ENCODE results near the gene PPP1R1B.

PPP1R1B gene

DNA sequence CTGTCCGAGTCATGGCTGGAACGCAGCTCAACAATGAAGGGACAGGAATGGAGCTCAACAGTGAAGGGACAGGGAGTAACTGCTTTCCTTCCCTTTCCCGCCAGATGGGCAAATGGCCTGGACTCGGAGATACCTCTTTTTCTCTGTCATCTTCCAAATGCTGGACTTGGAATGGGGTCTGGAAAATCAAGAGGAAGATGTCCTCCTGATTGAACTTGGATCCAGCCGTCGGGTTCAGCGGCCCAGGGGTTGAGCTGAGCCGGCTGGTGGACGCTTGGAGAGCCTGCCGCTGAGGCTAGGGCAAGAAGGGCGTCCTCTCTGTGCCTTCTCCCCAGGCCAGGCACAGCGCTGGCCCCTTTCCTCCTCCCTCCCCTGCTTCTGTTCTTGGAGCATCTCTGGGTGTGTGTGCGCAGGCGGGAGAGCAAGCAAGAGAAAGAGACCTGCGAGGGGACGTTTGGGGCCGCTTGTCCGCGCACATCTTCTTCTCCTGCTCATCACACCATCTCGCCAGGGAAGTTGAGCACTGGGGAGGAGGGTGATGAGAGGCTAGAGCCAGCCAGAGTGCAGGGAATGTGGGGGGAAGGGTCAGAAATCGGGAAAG, 25.7 kb upstream of the PPP1R1B start:
- DNase-seq: no peak

DNA sequence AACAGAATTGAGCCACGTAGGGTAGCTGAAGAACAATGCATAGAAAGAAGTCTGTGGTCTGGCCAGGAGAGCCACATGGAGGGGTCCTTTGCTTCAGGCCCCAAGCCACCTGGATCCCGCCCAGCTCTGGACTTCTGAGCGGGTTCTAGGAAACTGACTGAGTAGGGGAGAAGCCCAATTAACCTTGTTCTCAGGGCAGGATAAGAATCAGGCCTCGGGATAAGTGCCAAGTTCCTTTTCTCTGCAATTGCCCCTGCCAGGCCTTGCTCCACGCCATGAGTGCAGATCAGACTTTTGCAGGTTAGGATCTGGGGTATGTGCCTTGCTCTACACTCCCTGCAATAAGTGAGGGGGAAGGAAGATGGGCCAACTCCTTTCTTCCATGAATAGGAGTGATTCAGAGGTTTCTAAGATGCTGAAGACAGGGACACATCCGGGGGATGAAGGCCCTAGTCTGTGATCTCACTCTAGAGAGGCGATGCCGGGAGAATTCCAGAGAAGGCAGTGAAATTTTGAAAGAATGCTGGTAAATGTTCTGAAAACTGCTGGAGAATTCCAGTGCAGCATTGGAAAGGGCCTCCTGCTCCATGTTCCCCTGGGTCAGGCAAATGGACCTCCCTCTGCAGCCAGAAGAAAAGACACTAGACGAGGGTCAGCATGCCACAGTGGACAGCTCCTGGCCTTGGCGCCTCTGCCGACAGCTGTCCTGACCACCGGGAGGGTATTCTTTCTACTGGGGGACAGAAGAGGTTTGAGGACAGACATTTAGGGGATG, 24.8 kb upstream of the PPP1R1B start:
- no peak for DNase-seq

DNA sequence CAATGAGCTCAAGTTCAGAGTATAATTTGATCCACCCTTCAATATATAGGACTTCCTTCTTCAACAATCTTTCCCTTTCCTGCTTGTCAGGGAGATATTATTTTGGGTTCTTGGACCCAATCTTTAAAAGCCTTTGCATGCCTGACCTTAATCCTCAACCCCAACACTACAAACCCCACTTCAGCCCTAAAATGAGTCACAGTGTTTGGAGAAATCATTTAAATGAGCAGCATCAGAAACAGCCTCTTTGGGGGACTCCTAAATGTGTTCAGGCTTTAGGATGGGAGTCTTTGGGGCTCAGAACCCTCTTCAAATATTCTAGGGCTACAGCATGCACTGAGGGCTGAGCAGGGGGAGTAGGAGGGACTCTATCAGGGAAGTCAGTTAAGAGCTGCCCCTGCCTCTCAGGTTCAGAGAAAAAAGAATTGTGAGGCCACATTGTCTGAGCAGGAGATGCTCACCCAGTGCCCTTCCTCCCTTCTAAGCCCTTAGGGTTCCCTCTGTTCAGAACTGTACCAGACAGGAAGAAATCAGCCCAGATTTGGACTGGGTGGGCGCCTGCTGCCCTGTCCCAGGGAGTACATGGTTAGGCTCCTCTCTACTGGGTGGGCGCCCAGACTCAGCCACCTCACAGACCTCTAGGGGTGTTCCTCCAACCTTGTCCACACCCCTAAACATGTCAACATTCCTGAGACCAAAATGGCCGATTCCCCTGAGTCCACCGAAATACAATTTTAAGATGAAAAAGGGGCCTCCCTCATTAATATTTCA, 24.0 kb upstream of the PPP1R1B start:
- DNase-seq: no peak

DNA sequence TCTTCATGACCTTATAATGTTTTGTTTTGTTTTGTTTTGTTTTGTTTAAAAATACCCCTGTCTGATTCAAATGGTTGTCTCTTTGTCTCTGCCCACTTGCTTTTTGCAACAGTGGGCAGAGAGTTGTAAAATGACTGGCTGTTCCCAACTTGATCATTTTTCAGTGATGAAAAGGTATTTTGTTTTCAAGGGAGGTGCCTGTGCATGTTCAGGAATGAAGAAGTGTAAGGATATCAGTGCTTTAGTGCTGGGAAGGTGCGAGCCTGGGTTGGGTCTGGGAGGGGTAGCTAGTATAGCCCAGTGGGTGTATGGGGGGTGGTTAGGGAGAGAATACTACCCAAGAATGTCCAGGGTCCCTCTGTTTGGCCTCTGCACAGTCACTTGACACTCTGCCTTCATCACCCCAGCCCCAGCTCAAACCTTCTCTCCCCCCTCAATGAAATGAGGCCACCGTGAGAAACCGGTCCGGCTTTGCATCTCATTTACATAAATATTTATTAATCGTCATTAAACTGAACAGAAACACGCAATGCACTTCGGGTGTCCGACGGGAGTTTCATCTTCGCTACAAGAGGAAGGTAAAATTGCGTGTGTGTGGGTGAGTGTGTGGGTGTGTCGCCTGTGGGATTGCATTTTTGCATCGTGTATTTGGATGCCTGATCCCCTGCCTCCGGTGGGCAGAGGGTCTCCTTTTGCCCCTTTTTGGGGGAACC, 23.3 kb upstream of the PPP1R1B start:
- no peak for DNase-seq

DNA sequence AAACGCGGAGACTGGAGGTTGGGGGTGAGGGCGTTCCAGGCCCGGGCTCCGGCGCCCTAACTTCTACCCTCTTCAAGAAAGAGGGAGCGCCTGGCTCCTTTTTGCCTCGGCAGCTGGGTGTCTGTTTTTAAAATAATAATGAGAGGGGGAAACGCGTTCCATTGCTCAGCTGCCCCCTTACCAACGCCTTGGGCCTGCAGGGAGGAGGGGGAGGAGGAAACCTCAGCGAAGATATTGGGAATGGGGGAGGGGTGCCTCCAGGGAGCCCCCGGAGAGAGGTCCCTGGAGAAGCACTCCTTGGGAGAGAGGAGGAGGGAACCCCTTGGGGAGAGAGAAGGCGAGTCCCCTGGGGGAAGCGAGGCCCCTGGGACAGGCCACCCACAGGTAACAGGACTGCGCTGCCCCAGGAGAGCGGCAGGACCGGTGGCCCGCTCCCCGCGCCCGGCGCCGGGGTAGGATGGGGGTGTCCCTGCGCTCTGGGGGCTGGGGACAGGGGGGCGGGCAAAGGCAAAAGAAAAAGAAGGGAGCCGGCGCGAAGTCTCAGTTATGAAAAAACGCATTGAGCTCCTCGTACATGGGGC, 21.8 kb upstream of the PPP1R1B start:
- DNase-seq: no peak

DNA sequence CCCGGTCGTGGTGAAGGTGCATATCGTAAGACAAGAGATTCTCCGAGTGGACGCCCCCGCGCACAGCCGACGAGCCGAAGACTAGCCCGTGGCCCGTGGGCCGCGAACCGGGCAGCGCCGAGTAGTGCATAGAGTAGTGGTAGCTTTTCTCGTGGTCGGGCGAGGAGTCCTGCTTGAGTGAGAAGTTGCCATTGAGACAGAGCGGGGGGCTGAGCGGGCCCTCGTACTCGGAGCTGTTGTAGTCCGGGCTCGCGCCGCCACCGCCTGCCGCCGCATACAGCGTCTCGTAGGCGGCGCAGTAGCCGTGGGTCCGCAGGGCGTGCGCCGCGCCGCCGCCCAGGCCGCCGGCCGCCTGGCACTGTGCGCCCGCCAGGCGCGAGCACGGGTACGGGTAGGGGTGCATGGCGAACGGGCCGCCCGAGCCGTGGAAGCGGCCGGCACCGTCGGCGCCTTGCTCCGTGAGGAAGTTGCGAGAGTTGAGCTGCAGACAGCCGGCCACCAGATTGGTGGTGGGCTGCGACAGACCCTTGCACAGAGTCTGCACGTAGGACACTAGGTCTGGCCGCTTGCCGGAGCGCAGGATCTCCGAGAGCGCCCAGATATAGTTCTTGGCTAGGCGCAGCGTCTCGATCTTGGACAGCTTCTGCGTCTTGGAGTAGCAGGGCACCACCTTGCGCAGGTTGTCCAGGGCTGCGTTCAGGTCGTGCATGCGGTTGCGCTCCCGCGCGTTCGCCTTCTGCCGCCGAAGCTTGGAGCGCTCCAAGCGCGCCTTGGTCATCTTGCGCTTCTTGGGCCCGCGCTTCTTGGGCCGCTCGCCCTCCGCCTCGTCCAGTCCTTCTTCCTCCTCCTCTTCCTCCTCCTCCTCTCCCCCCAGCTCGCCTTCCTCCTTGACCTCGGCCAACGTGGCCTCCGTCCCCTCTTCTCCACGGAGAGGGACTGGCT, 21.0 kb upstream of the PPP1R1B start:
- no peak for DNase-seq

DNA sequence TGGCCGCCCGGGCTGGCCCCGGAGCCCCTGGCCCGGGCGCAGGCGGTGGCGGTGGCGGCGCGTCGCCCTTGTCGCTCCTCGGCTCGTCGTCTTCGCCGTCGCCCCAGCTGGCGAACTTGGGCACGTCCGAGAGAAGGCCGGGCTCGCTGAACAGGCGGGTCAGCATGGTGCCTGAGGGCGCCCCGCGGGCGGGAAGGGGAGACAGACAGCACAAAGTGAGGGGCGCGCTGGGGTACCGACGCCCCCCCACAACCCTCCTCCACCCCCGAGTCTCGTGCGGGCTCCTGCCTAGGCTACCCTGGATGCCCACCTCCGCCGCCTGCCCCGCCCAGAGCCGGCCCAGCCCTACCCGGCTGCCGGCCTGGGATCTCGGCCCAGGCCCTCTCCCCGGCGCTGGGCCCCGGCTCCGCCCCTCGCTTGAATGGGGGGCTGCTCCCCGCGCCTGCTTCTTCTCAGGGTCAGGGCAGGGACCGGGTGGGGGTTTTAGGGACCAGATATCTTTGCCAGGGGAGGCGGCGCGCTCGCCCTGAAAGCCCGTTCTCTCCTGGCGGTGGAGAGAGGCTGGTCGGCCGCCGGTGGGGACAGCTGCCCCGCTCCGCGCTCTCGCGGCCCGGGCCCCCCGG, 20.2 kb upstream of the PPP1R1B start:
- no peak for DNase-seq

DNA sequence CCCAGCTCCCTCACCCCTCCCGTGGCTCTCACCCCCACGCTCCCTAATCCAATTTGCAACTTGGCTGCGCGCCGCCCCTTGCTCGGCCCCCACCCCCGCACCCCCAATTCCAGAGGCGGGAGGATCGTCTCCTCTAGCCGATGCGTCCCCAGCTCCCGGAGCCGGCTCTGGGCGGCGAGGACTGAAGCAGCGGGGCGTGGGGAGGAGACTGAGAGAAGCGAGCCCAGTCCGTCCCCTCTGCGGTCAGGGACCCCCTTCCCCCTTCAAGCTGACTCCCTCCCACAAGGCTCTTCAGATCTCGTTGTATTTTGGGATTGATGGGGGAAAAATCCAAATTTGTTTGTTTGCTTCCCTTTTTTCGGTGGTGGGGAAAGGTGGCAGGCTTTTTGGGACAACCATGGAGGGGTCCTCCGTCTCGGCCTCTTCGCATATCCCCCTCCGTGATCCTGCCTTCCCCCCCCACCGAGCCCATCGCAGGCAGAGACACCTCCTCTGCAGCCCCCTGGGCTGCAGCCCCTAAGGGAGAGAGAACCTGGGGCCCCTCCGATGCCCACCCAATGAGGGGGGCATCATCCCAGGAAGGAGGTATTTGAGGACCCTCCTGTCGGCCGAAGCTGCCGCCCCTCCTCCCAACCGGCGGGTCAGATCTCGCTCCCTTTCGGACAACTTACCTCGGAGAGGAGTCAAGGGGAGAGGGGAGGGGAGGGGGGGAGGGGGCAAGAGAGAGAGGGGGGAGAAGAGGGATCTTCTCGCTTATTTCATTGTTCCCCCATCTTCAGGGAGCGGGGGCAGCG, 19.5 kb upstream of the PPP1R1B start:
- no peak for DNase-seq

DNA sequence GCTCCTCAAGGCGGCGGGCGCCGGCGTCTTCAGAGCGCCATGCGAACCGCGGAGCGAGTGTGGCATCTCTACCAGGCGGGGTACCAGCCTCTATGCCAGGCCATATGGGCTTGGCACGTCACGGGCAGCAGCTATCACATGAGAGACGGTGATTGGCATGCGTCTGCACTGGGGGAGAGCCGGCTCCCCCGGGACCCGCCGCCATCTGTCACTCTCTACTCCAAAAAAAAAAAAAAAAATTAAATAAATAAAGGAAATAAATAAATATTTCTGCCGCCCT, 19.0 kb upstream of the PPP1R1B start, which contains the start of gene NEUROD2:
TSS of gene NEUROD2 (minus strand) at position 70 of the 280 bp plus-strand sequence. CDS start 1,321 bp downstream, outside the sequence.
- DNase-seq: no peak

DNA sequence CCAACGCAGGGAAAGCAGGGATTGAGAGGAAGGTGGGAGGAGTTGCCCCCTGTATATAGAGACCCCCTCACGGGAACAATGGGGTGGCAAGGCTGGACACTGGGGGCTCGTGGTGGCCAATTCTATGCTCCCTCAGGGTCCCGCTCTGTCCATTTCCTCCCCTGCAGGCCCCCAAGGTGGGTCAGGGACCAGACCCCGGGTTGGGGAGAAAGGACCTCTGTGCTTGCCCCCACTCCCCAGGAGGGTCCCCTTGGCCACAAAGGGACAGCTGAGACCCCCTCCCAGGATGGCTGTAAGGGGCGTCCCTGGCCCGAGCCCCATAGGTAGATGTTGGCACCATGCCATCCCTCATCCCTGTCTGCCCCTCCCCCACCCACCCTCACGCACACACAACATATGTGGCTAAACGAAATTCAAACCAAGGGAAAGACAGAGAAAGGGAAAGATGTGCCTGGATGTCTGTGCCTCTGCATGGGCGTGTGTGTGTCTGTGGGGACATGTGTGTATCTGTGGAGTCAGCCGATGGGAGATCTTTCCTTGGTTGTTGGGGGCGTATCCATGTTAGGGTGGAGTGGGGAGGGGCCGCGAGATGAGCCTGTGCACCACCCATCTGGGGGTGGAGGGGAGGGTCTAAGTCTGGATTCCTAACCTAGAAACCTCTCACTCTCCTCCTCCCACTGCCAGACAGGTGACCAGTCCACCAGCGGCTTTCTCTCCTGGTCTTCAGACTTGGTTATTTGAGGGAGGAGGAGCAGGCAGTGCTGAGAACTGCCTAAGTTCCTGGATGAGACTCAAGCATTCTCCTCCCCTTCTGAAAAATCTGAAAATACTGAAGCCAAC, 18.4 kb upstream of the PPP1R1B start:
- no peak for DNase-seq

DNA sequence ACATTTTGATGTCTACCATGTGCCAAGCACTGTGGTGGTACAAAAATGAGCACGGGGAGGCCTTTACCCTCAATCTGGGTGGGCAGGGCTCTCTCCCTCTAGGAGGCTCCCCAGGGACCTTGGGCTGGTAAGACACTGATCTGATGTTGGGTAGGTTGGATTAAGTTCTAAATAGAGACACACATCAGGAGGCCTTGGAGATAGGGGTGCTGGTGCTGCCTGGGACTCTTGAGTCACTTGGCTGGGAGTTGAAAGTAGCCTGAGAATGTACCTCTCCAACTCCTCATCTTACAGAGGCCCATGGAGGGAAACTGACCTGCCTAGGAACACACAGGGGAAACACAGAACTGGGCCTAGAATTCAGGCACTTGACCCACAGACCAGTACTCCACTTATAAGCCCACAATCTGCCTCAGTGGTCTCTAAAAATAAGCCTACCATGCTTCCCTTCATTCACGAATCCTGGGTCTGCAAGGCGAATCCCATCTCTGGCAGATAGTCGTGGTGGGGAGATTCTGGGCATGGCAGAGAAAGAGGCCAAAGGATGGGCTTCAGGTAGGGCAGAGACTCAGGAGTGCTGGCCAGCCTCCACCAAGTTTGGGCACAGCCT, 17.2 kb upstream of the PPP1R1B start:
- DNase-seq: no peak

DNA sequence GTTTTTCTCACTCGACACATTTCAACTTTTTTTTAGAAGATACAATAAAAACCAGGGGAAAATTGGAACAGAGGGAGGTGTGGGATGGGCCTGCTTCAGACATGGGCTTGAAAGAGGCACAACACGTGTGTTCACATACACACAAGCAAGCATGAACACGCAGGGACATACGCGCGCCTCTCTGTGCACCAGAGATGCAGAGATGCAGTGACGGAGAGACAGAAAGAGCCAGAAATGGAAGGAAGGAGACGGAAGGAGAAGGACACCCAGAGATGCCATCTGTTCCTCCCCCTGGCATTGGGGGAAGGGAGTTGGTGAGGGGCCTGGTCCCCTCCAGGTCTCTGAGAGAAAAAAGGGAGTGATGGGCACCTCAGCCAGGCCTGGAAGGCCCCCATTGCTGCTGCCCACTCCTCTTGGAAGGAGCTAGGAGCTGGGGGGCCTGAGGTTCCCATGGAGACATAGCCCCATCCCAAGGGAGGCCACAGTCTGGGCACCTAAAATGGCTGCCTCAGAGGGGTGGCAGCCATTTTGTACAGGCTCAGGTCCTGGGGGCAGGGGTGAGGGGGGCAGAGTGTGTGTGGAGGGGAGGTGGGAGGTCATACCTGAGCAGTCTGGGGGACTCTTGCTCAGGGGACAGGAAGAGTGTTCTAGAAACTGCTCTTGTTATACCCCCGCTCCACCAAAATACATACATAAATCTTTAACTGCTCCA, 15.2 kb upstream of the PPP1R1B start:
- no peak for DNase-seq

DNA sequence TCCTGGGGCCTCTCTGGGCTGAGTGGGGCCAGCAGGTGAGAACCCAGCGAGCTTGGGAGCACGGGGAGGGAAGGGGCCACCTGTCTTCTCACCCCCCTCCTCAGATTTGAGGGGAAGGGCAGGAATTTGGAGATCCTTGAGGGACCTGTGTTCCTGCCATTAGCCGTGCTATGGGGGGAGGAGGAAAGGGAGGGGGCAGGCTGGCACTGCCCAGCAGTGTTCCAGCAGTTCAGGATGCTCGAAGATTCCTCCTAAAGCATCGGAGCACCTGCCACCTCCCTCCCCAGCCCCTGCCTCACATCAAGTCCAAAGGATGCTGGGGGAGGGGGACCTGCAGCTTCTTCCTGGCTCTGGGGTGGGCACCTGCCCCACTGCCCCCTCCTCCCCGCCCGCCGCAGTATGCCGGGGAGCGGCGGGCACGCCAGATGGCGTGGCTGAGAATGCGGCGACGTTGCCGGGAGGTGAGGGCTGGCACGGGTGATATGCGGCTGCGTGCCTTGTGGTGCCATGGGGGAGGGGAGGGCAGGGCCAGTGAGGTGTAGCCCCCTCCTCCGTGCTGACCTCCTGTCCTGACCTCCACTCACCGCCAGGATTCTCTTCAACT, 14.4 kb upstream of the PPP1R1B start:
- no peak for DNase-seq

DNA sequence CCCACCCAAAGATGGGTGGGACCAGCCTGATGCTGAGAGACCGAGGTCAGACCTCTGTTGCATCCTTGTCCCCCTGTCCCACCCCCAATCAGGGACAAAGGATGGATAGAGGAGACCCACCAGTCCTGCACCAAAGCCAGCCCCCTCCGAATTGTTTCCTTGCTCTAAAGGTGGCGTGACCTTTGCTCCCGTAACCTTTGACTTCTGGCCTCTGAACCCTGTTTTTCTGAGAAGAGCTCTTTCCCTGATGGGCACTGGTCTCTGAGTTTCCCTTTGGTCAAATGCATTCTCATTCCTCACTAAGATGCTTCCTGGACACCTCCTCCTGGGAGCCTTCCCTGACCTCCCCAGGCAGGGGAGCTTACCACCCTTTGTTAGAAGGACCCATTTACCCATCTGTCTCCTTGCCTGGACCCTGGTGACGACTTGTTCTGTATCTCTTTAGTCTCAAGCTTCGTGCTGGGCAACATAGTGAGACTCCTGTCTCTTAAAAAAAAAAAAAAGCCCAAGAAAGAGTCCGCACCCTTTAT, 13.8 kb upstream of the PPP1R1B start:
- DNase-seq: no peak

DNA sequence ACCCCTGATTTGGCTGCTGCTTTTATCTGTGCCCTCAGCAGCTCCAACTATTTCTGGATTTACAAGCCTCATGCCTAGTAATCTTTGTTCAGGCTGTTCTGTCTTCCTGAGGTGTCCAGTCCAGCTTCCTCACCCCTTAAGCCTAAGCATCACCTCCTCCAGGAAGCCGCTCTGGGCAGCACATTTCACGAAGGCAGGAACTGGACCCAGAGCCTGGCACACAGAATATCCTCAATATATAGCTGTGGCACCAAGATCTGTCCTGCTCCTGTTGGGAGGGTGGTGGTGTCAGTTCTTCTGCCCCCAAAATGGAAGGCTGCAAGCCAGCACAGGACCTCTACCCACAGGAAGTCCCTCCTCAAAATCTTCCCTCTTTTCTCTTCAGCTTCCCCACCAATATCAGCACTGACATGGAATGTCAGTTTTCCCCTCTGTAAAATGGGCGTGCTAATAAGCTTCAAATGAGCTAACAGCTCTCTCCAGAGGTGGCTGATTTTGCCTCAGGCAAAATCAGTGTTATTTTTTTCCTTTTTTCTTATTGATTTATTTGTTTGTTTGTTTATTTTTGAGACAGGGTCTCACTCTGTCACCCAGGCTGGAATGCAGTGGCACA, 12.1 kb upstream of the PPP1R1B start:
- no peak for DNase-seq

DNA sequence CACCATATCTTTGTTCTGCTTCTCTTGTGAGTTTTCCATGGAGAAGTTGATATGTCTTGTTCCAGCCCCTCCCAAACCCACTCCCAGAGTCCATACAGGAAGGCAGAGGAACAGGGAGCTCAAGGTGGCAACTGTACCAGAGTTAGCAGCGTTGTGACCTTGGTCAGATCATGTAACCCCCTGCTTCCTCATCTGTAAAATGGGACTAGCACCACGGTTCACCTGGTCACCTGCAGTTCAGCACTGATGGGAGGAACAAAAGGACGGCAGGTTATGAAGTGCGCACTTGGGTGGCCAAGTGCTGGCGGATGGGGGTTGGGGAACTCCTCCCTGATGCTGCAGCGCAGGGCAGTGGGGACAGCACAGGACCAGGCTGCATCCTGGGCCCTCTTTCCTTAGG, 11.3 kb upstream of the PPP1R1B start:
- no peak for DNase-seq

DNA sequence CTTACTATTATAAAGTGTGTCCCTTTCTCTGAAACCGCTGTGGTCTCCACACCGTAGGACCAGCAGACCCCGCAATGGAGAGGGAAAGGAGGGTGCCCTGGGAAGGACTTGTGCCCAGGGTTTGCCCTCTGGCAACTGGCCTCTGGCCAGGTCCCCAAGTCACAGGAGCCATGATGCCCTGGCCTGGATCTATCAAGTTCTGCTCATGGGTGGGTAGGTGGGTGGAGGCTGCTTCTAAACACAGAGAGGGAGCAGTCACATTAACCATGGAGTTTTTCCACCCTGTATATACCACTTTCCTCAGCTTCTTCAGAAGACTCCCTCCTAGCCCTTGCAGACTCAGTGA, 9.7 kb upstream of the PPP1R1B start:
- no peak for DNase-seq

Measured in stimulated activated CD4-positive, alpha-beta T cell treated with anti-CD3 and anti-CD28 coated beads, Interleukin-12 subunit alpha, Interleukin-12 subunit beta, amount 100 ng/mL, for 4 hours (primary cell).